Stimulated activated CD4-positive, alpha-beta T cell treated with anti-CD3 and anti-CD28 coated beads, Interleukin-15, amount 100 ng/mL, for 1 hour (primary cell): Measurements from ENCODE around the gene SAMD4B.

ENCODE experiments used
- DNase-seq, 2 donors: peaks; one replicate each; pipeline ENCODE4 v3.0.0-alpha.2; 2020; ENCODE audit warnings: low read depth in 1 of 2, low spot score in 1 of 2

SAMD4B gene

GRCh38 chr19:39422020-39422419 is 79.8 kb downstream of the SAMD4B start:
- no peak for DNase-seq

- no peak for DNase-seq
These were observed 81.3 kb downstream of the SAMD4B start for GRCh38 chr19:39423258-39424086.

- DNase-seq, result no peak
These were observed 82.7 kb downstream of the SAMD4B start for GRCh38 chr19:39424934-39425333.

DNA sequence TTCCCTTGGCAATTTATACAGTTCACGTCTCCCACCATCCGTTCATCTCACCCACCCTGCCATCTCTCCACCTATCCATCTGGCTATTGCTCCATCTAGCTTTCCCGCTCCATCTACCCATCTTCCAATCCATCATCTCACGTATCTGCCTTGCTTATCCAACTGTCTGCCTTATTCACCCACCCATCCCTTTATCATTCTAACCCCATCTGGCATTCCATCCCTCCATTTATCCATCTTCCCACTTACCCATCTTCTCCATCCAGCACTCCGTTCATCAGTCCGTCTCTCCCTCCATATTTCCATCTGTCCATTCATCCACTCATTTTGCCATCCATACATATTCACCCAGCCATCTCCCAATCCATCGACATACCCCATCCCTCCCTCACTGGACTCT is 83.5 kb downstream of the SAMD4B start:
- DNase-seq, result no peak

- DNase-seq, result no peak
These were observed 83.9 kb downstream of the SAMD4B start for GRCh38 chr19:39426170-39426569.

- no peak for DNase-seq
These were observed 85.5 kb downstream of the SAMD4B start for GRCh38 chr19:39427707-39428106.

GRCh38 chr19:39428283-39429112 is 86.3 kb downstream of the SAMD4B start:
- DNase-seq, result no peak

DNA sequence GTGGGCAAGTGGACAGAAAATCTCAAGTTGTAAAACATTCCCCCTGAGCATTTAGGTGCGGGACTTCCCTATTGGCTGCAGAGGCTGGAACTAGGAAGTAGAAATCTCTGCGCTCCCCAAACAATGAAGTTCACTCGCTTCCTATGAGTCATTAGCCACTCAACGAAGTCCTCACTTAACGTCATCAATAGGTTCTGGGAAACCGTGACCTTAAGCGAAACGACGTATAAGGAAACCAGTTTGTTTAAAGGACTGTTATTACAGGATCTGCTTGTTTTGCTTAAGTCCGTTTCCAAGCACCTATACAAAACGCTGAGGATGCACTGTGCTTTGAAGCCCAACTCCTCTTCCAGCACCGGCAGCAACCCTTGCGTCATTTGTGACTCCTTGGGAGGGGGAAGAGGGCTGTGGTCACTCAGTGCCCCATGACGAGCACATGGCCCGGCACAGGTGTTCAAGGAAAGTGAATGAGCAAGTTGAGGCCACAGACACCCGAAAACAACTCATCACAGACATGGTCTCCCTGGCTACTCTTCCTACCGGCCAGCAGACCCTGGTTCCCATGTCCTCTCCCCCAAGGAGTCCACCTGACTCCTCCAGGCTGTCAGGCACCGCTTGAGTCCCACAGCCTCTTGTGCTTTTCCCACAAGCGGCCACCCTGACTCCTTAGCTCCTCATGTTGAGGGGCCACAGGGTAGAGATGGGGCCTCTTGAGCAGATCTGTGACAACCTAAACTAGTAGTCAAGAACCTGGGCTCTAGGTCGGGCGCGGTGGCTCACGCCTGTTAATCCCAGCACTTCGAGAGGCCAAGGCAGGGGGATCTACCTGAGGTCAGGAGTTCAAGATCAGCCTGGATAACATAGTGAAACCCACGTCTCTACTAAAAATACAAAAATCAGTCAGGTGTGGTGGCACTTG is 88.7 kb downstream of the SAMD4B start:
- DNase-seq, result peak in 1 of 2 donors; percentile 47

- no peak for DNase-seq
These were observed 90.4 kb downstream of the SAMD4B start for GRCh38 chr19:39432677-39433025.

DNA sequence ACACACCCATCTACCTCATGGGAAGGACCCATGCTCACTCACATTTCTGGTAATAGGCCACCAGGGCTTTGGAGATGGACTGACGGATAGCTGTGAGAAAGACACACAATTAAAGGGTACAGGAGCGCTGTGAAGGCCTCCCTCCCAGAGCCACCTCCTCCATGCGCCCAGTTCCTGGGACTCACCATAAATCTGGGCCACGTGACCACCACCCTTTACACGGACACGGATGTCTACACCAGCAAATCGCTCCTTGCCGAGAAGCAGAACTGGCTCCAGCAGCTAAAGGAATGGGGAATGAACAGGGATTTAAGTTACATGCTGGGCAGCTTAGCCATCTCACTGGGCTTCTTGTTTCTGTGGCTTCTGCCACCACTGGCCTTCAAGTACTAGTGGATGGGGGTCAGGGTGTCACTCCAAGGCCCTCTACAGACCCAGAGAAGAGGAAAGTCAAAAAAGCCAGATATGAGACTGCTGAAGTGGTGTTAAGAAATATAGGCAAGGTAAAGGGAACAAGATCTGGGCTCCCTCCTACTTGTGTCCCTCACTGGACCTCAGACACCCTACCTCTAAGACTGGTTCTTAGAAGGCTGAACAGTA is 91.4 kb downstream of the SAMD4B start:
- DNase-seq, result no peak

DNA sequence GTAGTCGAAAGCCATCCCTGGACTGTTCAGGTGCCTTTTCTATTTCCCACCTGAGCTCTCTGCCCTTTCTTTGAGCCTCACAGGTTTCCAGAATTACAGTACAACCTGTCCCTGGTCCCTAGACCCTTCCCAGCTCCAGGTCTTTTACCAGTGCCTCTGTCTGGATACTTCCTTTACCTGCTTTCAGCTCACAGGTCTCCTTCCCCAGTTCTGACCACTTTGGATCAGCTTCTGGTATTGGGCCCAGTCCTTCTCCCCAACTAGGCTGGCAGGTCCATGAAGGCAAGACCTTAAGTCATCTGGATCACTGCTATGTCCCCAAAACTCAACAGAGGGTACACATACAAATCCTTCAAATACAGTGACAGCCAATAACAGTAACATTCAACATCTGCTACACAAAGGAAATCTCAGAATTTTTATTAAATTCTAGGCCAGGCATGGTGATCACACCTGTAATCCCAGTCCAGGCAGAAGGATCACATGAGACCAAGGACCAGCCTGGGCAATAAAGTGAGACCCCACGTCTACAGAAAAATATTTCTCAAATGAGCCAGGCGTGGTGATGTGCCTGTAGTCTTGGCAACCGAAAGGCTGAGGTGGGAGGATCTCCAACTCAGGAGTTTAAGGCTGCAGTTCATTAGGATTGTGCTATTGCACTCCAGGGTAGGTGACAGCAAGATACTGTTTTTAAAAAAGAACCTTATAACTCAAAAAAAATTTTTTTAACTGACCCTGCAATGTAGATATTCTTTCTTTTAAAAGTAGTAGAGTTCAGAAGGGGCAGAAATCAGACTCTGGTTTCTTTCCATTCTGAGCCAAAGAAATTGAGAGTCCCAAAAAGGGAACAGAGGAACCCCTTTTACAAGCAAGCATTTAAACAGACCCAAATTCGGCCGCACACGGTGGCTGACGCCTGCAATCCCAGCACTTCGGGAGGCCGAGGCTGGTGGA is 92.2 kb downstream of the SAMD4B start:
- no peak for DNase-seq
